ENCODE measurements around the gene LMO4. TPM values are rescaled to one million over a fixed set of nuclear protein-coding genes. Genes with fewer than 3 reads are reported as not detected.

The LMO4 gene
- total and polyA plus RNA-seq, 2 of the 13 experiments (the other 11 are each of a cell fraction or from before 2014, with no cell fraction given) = 19.3 to 49.9 TPM

DNA sequence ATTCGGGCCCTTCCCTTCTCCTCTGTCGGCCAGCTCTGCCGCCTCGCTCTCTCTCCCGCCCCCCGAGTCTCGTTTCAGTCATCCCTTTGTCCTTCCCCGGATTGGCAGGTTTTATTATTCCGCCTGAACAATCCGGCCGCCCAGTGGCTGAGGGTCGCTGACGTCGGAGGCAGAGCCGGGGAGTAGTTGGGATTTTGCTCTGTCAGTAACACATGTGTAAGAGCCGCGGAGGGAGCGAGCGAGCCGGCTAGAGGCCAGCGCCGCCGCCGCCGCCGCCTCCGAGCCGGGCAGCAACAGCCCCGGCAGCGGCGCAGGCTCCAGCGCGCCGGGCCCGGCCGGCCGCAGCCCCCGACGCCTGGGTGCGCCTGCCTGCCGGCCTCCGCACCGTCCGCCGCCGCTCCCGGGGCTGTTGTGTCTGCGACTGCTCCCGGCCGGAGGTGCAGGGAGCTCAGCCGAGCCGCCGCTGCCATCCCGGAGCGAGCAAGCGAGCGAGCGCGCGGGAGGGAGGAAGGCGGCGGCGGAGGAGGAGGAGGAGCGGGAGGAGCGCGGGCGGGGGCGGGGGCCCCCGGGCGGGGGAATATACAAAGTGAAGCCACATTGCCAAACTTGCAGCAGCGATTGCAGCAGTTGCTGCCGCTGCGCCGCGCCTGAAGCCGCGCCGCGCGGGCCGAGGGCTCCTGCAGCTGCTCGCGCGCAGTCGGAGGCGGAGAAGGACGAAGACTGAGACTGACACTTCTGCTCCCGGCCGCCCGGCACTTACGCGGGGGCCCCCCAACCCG is at the start of gene LMO4 (continued):
- TF ChIP-seq, protein P1, sequence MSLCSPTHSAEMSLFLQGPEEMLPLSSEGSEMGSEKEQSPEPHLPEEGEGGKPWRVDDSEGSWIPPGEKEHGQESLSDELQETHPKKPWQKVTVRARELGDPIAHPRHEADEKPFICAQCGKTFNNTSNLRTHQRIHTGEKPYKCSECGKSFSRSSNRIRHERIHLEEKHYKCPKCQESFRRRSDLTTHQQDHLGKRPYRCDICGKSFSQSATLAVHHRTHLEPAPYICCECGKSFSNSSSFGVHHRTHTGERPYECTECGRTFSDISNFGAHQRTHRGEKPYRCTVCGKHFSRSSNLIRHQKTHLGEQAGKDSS (CRISPR knock-in tag; IDR thresholded peaks at IDR 0.05; ENCODE audit: borderline replicate concordance, low read depth) = no peak
- TF ChIP-seq SALL1 (CRISPR knock-in tag; IDR thresholded peaks at IDR 0.05) = peak; percentile 44; the same call in 1 of the 2 replicates
- TF ChIP-seq IKZF1 (IDR thresholded peaks at IDR 0.05) = no peak
- TF ChIP-seq ZFX (CRISPR knock-in tag; IDR thresholded peaks at IDR 0.05; ENCODE audit: low read depth) = peak; percentile 44; the same call in 1 of the 2 replicates
- no peak for TF ChIP-seq ZNF564 (CRISPR knock-in tag; IDR thresholded peaks at IDR 0.05)
- TF ChIP-seq HNRNPH1 (optimal IDR thresholded peaks at IDR 0.05; ENCODE audit: low read depth, low read length) = no peak
- TF ChIP-seq ZFY (CRISPR knock-in tag; IDR thresholded peaks at IDR 0.05) = peak; percentile 67
- TF ChIP-seq ZNF788 (CRISPR knock-in tag; IDR thresholded peaks at IDR 0.05; ENCODE audit: borderline replicate concordance) = peak; percentile 33; the same call in 1 of the 2 replicates
- TF ChIP-seq, protein P2, sequence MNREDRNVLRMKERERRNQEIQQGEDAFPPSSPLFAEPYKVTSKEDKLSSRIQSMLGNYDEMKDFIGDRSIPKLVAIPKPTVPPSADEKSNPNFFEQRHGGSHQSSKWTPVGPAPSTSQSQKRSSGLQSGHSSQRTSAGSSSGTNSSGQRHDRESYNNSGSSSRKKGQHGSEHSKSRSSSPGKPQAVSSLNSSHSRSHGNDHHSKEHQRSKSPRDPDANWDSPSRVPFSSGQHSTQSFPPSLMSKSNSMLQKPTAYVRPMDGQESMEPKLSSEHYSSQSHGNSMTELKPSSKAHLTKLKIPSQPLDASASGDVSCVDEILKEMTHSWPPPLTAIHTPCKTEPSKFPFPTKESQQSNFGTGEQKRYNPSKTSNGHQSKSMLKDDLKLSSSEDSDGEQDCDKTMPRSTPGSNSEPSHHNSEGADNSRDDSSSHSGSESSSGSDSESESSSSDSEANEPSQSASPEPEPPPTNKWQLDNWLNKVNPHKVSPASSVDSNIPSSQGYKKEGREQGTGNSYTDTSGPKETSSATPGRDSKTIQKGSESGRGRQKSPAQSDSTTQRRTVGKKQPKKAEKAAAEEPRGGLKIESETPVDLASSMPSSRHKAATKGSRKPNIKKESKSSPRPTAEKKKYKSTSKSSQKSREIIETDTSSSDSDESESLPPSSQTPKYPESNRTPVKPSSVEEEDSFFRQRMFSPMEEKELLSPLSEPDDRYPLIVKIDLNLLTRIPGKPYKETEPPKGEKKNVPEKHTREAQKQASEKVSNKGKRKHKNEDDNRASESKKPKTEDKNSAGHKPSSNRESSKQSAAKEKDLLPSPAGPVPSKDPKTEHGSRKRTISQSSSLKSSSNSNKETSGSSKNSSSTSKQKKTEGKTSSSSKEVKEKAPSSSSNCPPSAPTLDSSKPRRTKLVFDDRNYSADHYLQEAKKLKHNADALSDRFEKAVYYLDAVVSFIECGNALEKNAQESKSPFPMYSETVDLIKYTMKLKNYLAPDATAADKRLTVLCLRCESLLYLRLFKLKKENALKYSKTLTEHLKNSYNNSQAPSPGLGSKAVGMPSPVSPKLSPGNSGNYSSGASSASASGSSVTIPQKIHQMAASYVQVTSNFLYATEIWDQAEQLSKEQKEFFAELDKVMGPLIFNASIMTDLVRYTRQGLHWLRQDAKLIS (CRISPR knock-in tag; IDR thresholded peaks at IDR 0.05) = no peak
- TF ChIP-seq CENPT (CRISPR knock-in tag; IDR thresholded peaks at IDR 0.05; ENCODE audit: low read depth) = no peak
- TF ChIP-seq TAF1 (CRISPR knock-in tag; IDR thresholded peaks at IDR 0.05) = peak; percentile 81
- peak; percentile 60 for TF ChIP-seq MAZ (IDR thresholded peaks at IDR 0.05; ENCODE audit: borderline replicate concordance, low read depth, low read length)
- peak; percentile 25; the same call in 1 of the 2 replicates for TF ChIP-seq MAZ (CRISPR knock-in tag; IDR thresholded peaks at IDR 0.05; ENCODE audit: low read depth)
- TF ChIP-seq ZNF598 (CRISPR knock-in tag; IDR thresholded peaks at IDR 0.05; ENCODE audit: borderline replicate concordance) = no peak
- 0 out of 2 replicates have a peak, but pooled peaks have one; percentile 29 for TF ChIP-seq HDAC2 (CRISPR knock-in tag; IDR thresholded peaks at IDR 0.05)
- peak; percentile 63 for TF ChIP-seq HNRNPK (IDR thresholded peaks at IDR 0.05; ENCODE audit: low read depth, low read length, poor library complexity, severe bottlenecking)
- TF ChIP-seq, protein P3, sequence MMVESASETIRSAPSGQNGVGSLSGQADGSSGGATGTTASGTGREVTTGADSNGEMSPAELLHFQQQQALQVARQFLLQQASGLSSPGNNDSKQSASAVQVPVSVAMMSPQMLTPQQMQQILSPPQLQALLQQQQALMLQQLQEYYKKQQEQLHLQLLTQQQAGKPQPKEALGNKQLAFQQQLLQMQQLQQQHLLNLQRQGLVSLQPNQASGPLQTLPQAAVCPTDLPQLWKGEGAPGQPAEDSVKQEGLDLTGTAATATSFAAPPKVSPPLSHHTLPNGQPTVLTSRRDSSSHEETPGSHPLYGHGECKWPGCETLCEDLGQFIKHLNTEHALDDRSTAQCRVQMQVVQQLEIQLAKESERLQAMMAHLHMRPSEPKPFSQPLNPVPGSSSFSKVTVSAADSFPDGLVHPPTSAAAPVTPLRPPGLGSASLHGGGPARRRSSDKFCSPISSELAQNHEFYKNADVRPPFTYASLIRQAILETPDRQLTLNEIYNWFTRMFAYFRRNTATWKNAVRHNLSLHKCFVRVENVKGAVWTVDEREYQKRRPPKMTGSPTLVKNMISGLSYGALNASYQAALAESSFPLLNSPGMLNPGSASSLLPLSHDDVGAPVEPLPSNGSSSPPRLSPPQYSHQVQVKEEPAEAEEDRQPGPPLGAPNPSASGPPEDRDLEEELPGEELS (CRISPR knock-in tag; IDR thresholded peaks at IDR 0.05) = no peak
- TF ChIP-seq ZFP82 (CRISPR knock-in tag; IDR thresholded peaks at IDR 0.05; ENCODE audit: borderline replicate concordance) = no peak
- TF ChIP-seq ZNF83 (CRISPR knock-in tag; IDR thresholded peaks at IDR 0.05; ENCODE audit: borderline replicate concordance) = no peak
- TF ChIP-seq, protein P4, sequence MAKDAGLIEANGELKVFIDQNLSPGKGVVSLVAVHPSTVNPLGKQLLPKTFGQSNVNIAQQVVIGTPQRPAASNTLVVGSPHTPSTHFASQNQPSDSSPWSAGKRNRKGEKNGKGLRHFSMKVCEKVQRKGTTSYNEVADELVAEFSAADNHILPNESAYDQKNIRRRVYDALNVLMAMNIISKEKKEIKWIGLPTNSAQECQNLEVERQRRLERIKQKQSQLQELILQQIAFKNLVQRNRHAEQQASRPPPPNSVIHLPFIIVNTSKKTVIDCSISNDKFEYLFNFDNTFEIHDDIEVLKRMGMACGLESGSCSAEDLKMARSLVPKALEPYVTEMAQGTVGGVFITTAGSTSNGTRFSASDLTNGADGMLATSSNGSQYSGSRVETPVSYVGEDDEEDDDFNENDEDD (CRISPR knock-in tag; IDR thresholded peaks at IDR 0.05; ENCODE audit: borderline replicate concordance) = peak; percentile 55; the same call in 1 of the 2 replicates
- TF ChIP-seq ZNF446 (CRISPR knock-in tag; IDR thresholded peaks at IDR 0.05) = 0 out of 2 replicates have a peak, but pooled peaks have one; percentile 15
- no peak for TF ChIP-seq TCF7L2 (IDR thresholded peaks at IDR 0.05; ENCODE audit: low read depth, low read length)
